Panc1 (cell line): ENCODE measurements around the gene INIP. TPM values are rescaled to one million over a fixed set of nuclear protein-coding genes. Genes with fewer than 3 reads are reported as not detected.

Source experiments
- ATAC-seq: fragments of 200-7000 bp; cut with Tn5 transposase; 2 replicates; pipeline ENCODE4 v1.9.1; 2020; ENCODE audit warnings: mild to moderate bottlenecking, moderate library complexity
- BruUV-seq: library from RNA; stranded (reverse); fragments of 400-500 nt; replicated peaks from 2 replicates; lab custom pipeline; 2021; lab: Mats Ljungman, UMichigan
- CTCF ChIA-PET: fragments of 300-600 bp; sonication (Branson Sonifier 250); formaldehyde crosslinking; loops from one replicate; lab custom pipeline; 2022; ENCODE audit warnings: antibody characterized with exemption; lab: Charles Lee
- POLR2A ChIA-PET: fragments of 300-600 bp; sonication (Branson Sonifier 250); formaldehyde crosslinking; loops from one replicate; lab custom pipeline; 2022; ENCODE audit warnings: antibody characterized with exemption; lab: Charles Lee
- DNase-seq: peaks from one replicate; pipeline ENCODE4 v3.0.0-alpha.2; 2010; ENCODE audit warnings: low read depth, low spot score
- H3K27ac ChIP-seq: 2 replicates; pipeline ENCODE4 v1.5.1; 2011; ENCODE audit warnings: mild to moderate bottlenecking, low read length, inconsistent platforms
- H3K27me3 ChIP-seq: fragments of 200-500 bp; sonication (Bioruptor generic); 2 replicates; pipeline ENCODE4 v1.6.0; 2014; ENCODE audit warnings: low read length, inconsistent platforms; ENCODE audit not compliant: control insufficient read depth, insufficient read depth
- H3K36me3 ChIP-seq: fragments of 200-500 bp; sonication (Bioruptor generic); 2 replicates; pipeline ENCODE4 v1.5.1; 2014; ENCODE audit warnings: inconsistent platforms, mild to moderate bottlenecking, low read length, moderate library complexity; ENCODE audit not compliant: control insufficient read depth, insufficient read depth
- H3K4me1 ChIP-seq: 2 replicates; pipeline ENCODE4 v1.5.1; 2011; ENCODE audit warnings: inconsistent platforms, mild to moderate bottlenecking, low read length, moderate library complexity; ENCODE audit not compliant: control insufficient read depth, insufficient read depth
- H3K4me3 ChIP-seq, 2 experiments: 2 replicates each; pipeline ENCODE4 v1.5.1; 2011 to 2012; ENCODE audit warnings: low read depth in 2 of 2, low read length in 2 of 2, mild to moderate bottlenecking in 2 of 2, inconsistent platforms in 1 of 2, moderate library complexity in 1 of 2
- H3K9me3 ChIP-seq: fragments of 200-500 bp; sonication (Bioruptor generic); 2 replicates; pipeline ENCODE4 v1.5.1; 2014; ENCODE audit warnings: low read depth, mild to moderate bottlenecking, inconsistent platforms, low read length, moderate library complexity; ENCODE audit not compliant: control insufficient read depth, insufficient read depth
- CTCF ChIP-seq: fragments of 450-650 bp; IDR thresholded peaks from 2 replicates; pipeline ENCODE4 v1.5.1; 2017; ENCODE audit warnings: mild to moderate bottlenecking
- POLR2AphosphoS5 ChIP-seq: IDR thresholded peaks from 2 replicates; pipeline ENCODE4 v1.6.1; 2012; ENCODE audit warnings: mild to moderate bottlenecking, low read depth, low read length, moderate library complexity
- REST ChIP-seq, 2 experiments: IDR thresholded peaks; 2 replicates each; pipeline ENCODE4 v1.6.1; 2011 to 2012; ENCODE audit warnings: low read depth in 2 of 2, control low read depth in 1 of 2, low read length in 1 of 2, mild to moderate bottlenecking in 1 of 2, moderate library complexity in 1 of 2; ENCODE audit not compliant: insufficient read depth in 1 of 2
- SIN3A ChIP-seq: IDR thresholded peaks from 2 replicates; pipeline ENCODE4 v1.6.1; 2012; ENCODE audit warnings: low read depth, mild to moderate bottlenecking, low read length, moderate library complexity, borderline replicate concordance; ENCODE audit not compliant: insufficient read depth
- TCF7L2 ChIP-seq: IDR thresholded peaks from 2 replicates; pipeline ENCODE4 v1.6.1; 2011; ENCODE audit warnings: mild to moderate bottlenecking, low read depth, low read length, inconsistent platforms
- in situ Hi-C: cut with HindIII; loops from 2 replicates; pipeline ENCODE4 v1.10.0; 2016; ENCODE audit warnings: low sequenced_read_pairs, low pct_unique_long_range_greater_than_20kb
- intact Hi-C: fragments of 100-400 bp; cut with micrococcal nuclease; formaldehyde crosslinking; loops from one replicate; pipeline ENCODE4 v1.10.0; 2022; ENCODE audit not compliant: unreplicated experiment
- total RNA-seq: library from RNA; stranded (reverse); gene quantifications from one replicate; pipeline ENCODE4 v1.2.1, GENCODE V29; 2021; ENCODE audit not compliant: unreplicated experiment

Gene INIP
- total RNA-seq, 1 experiment from 2014 or later, result 20.0 TPM

GRCh38 chr9:112764837-112765236, 46.9 kb upstream of the INIP start:
- ChIA-PET CTCF (no interaction called here), POLR2A (no interaction called here)
- H3K36me3 ChIP-seq, result no peaks in the 10 kb centered on the region
- H3K9me3 ChIP-seq, result no peaks in the 10 kb centered on the region
- no peak for DNase-seq
- no peaks in the 10 kb centered on the region for H3K27me3 ChIP-seq
- H3K4me3 ChIP-seq, result no peak overlapping the region
- no TSS peak for BruUV-seq
- H3K4me1 ChIP-seq, result no peaks in the 10 kb centered on the region
- in situ Hi-C loops, result no loop called here
- peak; percentile 60 for ATAC-seq
- H3K27ac ChIP-seq, result no peak overlapping the region
- no peak for TF ChIP-seq TCF7L2
- no peak for TF ChIP-seq POLR2AphosphoS5
- TF ChIP-seq REST (IDR thresholded peaks at IDR 0.05; ENCODE audit: insufficient read depth in 1 of 2, low read depth in 2 of 2, low read length in 1 of 2), result no peak
- intact Hi-C loops, result no loop called here

- Histone ChIP-seq H3K4me1 (no peaks in the 10 kb centered on the region), H3K27ac (no peak overlapping the region), H3K9me3 (no peaks in the 10 kb centered on the region), H3K36me3 (no peaks in the 10 kb centered on the region), H3K27me3 (no peaks in the 10 kb centered on the region), H3K4me3 (no peak overlapping the region)
- CTCF ChIA-PET, result no interaction called here
- intact Hi-C loops (no loop called here), in situ Hi-C loops (no loop called here)
- ATAC-seq, result peak; percentile 56; the same call in 1 of the 2 replicates
- no TSS peak for BruUV-seq
- no peak for DNase-seq
- no peak for TF ChIP-seq POLR2AphosphoS5
- TF ChIP-seq REST (IDR thresholded peaks at IDR 0.05; ENCODE audit: insufficient read depth in 1 of 2, low read depth in 2 of 2, low read length in 1 of 2), result no peak
- TF ChIP-seq CTCF, result no peak
- TF ChIP-seq SIN3A, result no peak
- no peak for TF ChIP-seq TCF7L2
- POLR2A ChIA-PET, result no interaction called here
Measured at GRCh38 chr9:112764344-112764743, 46.4 kb upstream of the INIP start.
